GM18907 (cell line): Measurements from ENCODE around the gene KCNQ5.
"Not testable (repeated sequence)": the region's sequence is repeated elsewhere in the genome, so short reads cannot be mapped to it uniquely, and the experiment has no call there.

Experiments used
- ATAC-seq: cut with Tn5 transposase; IDR thresholded peaks from one replicate; pipeline ENCODE4 v1.9.1; 2021; ENCODE audit warnings: mild to moderate bottlenecking, moderate library complexity; ENCODE audit not compliant: unreplicated experiment

Gene KCNQ5

DNA sequence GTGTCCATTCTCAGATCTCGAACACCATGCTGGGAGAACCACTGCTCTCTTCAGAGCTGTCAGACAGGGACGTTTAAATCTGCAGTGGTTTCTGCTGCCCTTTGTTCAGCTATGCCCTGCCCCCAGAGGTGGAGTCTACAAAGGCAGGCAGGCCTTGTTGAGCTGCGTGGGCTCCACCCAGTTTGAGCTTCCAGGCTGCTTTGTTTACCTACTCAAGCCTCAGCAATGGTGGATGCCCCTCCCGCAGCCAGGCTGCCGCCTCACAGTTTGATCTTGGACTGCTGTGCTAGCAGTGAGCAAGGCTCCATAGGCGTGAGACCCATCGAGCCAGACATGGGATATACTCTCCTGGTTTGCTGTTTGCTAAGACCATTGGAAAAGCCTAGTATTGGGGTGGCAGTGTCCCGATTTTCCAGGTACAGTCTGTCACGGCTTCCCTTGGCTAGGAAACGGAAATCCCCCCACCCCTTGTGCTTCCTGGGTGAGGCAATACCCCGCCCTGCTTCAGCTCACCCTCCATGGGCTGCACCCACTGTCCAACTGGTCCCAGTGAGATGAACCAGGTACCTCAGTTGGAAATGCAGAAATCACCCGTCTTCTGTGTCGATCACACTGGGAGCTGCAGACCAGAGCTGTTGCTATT, 362.4 kb downstream of the KCNQ5 start:
- ATAC-seq = not testable (repeated sequence)

DNA sequence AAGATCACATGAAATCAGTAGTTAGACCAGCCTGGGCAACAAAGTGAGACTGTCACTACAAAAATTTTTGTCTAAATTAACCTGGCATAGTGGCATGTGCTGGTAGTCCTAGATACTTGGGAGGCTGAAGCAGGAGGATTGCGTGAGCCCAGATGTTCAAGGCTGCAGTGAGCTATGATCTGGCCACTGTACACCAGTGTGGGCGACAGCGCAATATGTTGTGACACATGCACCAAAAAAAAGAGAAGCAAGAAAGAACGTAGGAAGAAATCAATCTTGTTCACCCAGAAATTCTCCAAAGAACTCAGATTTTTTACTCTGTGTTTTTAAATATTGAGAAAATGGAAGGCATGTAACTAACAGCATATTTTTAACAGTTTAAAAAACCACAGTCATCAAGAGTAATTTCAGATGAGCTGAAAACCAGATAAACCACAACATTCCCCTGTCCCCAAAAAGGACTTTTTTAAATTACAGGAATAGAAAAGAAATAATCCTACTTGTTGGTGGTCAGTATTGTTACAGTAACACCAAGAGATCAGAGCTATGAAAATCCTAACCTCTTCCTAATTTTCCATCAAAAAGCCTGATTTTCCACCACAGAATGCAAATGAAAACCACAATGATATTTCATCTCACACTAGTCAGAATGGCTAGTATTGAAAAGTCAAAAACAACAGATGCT, 363.3 kb downstream of the KCNQ5 start:
- no peak for ATAC-seq

DNA sequence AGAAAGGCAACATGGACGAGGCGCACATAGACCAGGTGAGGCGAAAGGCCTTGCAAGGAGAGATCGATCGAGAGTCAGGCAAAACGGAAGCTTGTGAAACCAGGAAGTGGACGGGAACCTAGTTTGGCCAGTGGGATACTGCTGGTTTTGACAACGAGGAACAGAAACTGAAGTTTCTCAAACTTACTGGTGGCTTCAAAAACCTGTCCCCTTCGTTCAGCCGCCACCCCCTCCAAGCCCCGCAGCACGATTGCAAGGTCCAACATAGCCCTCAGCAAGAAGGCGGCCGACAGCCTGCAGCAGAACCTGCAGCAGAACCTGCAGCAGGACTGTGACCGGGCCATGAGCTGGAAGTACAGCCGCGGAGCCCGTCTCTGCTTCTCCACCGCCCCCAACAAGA, 365.4 kb downstream of the KCNQ5 start:
- no peak for ATAC-seq

DNA sequence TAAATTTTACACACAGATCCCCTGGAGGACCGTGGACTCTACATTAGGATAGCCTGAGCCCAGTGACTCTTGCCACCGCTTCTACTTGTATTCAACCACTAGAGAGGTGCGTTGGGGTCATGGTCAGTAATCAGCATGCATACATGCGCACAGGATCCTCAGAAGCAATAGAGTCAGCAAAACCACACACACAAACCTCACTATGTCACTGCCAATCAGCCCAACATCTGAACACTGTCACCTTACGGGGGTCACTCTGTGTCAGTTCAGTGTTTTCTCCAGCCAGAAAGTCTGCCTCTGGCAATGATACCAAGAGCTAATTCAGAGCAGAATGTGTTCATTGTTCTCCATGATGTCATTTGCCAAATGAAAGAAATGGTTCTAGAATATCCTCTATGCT, 378.1 kb downstream of the KCNQ5 start:
- no peak for ATAC-seq

DNA sequence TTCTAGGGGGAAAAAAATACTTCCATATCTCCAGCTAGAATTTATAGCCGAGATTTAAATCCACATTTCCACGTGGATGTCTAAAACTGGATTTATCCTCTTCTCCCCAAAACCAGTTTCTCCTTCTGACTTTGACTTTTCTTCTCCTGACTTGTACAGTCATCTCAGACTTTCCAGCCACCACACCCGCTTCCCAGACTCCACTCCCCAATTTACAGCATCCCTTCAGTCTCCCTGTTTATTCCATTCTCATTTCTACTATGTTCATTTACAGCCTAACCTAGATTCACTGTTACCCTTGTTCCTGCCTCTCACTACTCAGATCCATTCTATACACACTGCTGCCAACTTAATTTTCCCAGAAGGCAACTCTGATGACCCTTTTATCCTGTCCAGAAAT, 378.6 kb downstream of the KCNQ5 start:
- ATAC-seq = no peak

DNA sequence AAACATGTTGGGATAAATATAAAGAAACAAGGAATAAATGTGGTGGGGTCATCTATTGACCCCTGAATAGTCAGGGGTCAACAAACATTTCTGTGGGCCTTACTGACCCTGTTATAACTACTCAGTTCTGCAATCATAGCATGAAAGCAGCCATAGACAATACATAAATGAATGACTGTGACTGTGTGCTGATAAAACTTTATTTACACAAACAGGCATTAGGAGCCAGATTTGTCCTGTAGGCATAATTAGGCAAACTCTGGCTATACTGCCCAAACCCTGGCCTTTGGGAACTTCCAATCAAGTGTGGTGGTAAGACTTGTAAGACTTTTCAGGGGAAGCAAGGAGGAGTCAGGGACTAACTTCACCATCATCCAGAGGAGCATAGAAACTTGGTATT, 380.7 kb downstream of the KCNQ5 start:
- no peak for ATAC-seq

DNA sequence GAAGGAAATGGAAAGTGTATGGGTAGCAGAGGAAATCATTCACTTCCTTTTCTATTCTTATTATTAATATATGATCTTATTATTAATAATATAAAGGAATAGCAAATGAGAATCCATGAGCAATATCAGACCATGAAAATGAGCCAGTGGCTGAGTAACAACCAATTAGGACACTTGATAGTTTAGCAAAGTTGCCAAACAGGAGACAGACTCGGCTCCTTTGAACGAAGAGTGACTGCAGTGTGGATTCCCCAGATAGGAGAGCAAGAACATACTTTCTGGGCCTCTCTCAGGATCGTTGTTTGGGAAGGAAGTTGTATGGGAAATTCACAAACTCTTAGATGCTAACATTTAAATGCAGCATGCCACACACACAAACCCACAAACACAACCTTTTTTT, 381.4 kb downstream of the KCNQ5 start:
- no peak for ATAC-seq

DNA sequence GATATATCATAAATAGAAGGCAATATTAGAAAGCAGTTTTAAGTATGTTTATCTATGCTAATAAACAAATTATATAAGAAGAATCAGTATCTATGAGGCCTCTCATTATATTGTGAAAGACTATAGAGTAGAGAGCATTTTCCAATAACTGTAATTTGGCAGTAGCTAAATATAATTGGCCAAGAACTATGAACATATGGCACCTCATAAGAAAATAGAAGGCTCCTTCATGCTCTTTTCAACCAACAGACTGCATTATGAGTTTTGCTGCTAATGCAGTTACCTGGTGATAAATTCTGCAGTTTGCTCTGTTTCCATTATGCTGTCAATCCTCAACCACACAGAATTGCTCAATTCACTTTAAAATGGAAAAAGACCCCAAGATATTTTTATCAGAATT, 382.4 kb downstream of the KCNQ5 start:
- ATAC-seq = no peak

DNA sequence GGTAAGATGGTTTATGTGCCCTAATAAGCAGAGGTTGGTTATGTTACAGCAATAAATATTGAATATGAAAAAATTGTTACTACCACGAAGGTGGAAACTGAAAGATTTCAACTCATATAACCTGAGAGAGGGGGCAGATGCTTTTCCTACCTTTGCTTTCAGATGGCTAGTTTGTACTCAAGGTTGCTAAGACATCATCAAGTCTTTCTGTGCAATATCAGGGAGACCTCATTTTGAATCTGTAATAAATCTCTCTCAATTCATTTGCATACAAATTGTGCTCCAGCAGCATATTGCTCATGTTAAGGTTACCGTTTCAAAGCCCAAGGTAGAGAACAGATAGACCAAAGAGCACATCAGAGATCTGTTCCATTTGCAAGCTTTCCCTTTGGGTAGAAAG, 383.0 kb downstream of the KCNQ5 start:
- no peak for ATAC-seq

DNA sequence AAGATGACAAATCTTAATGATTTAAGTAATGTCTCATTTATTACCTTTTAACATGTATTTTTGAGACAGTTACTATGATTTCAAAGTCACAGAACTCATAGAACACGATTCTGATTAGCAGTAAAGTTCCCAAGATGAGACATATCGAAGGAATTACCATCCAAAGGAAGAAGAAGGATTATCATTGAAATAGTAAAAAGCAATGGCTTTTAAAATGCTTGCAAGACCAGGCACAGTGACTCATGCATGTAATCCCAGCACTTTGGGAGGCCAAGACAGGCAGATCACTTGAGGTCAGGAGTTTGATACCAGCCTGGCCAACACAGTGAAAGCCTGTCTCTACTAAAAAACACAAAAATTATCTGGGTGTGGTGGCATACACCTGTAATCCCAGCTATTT, 384.3 kb downstream of the KCNQ5 start:
- ATAC-seq = no peak

DNA sequence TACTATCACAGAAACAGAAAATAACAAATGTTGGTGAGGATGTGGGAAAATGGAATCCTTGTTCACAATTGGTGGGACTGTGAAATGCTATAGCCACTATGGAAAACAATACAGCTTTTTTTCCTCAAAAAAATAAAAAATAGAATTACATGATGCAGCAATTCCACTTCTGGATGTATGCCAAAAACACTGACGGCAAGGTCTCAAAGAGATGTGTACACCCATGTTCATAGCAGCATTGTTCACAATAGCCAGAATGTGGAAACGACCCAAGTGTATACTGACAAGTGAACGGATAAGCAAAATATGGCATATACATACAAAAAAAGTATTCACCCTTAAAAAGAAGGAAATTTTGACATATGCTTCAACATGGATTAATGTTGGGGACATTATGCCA, 390.1 kb downstream of the KCNQ5 start:
- no peak for ATAC-seq

DNA sequence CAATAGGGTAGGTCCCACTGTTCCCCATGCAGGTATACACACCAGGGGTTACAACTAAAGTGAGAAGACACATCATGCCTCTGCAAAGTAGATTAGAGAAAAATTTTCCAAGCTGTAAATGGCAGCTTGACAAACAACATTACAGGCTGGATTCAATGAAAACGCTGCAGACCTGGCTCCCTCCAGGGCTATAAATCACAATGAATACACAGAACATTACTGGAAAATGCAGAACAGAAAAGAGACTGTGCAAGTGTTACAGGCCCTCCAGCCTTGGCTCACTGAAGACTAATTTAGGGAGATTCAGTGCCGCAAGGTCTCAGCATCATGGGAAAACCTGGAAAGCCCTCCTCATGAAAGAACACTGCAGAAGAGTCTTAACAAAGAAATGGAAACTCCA, 395.6 kb downstream of the KCNQ5 start:
- ATAC-seq = no peak

DNA sequence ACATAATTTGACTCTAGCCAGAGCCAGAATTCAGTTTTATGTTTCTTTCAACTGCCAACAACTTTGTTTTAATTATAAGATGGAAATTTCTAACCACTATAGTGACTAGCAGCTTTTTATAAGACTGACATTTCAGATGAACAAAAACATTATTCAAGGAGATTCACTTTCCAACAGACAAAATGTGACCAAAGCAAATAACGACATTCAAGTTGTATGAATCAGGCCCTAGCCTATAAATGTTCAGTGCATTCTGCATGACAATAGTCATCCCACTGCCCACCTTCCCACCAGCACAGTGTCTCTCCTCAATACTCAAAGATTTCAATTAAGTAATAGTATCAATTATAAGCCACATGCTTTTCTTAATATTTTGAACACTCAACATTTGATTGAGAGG, 402.7 kb downstream of the KCNQ5 start:
- ATAC-seq = no peak

DNA sequence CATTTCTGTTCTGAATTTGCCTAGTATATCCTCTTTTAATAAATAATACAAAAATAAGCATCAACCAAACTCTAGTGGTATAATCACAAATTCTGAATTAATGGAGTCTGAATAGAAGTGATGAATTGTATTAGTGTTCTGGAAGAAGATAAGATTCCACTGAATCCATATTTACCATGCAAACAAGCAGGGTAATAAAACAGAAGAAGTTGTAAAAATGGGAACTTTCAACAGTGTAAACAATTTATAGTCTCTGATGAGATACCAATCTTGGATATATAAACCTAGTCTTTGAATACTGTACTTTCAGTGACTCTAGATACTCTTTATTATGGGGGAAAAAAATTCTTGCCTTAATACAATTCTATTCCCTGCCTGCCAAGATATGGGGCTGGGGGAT, 405.8 kb downstream of the KCNQ5 start:
- no peak for ATAC-seq

DNA sequence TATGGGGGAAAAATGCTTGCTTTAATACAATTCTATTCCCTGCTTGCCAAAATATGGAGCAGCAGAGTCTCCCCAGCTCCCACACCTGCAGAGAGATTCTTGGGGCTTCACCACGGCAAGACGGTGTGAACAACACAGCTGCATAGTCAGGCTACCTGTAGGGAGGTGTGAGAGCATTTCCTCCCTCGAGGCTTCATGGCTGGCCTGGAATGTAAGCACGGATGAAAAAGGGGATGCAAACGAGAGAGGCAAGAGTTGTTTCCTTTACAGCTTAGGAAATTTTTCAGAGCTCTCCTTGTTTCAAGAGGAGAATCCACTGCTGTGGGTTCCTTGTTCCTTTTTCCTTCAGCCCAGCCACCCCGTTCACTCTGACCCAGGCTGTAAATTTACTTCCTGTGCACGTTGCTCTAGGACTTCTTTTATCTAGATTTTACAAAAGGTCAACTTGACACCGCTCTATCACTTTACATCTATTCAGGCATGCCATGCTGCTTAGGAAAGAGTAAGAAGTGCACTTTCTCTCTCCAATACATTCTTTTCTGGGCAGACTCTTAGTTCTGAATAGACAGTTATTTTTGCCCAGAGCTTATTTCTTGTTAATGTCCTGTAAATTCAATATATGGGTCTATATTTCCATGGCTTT, 406.4 kb downstream of the KCNQ5 start:
- ATAC-seq = no peak

DNA sequence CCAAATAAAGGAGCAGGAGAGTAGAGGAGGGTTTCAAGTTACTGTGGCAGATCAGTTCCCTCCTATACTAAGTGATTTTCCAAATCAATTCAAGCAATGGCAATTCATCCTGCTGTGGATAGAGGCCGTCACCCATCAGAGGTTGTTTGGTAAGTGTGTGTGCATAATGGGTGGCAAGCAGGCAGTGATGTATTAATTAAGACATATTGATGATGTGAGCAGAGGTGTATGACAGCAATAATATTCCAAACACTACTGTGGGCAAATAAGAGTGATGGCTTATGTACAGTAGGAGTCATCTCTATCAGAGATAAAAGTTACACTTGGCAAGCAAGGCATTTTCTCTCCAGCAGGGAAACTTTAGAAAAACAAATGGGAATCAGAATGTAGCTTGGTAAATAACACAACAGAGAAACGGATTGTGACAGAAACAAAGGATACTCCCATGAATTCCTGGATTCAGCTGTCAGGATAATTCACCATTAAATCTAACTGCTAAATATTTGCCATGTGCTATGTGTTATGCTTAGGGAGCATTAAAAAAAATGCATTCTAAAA, 407.1 kb downstream of the KCNQ5 start:
- no peak for ATAC-seq

DNA sequence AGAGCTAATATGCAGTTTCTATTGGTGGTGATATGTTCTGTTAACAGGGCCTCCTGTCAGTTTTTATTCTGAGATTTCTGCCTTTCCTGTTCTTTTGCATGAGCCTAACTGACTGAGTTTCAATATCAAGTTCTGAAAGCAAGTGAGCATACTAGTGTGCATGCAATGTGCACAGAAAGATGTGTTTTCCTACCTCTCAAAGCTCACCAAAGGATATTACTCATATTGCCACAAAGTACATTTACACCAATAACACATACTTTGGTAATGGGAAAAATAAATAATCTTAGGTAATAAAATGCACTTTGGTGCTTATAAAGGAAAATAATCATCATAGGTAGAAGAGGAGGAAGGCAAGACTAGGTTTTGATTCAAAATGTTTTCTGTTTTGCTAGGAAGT, 408.4 kb downstream of the KCNQ5 start:
- ATAC-seq = no peak

DNA sequence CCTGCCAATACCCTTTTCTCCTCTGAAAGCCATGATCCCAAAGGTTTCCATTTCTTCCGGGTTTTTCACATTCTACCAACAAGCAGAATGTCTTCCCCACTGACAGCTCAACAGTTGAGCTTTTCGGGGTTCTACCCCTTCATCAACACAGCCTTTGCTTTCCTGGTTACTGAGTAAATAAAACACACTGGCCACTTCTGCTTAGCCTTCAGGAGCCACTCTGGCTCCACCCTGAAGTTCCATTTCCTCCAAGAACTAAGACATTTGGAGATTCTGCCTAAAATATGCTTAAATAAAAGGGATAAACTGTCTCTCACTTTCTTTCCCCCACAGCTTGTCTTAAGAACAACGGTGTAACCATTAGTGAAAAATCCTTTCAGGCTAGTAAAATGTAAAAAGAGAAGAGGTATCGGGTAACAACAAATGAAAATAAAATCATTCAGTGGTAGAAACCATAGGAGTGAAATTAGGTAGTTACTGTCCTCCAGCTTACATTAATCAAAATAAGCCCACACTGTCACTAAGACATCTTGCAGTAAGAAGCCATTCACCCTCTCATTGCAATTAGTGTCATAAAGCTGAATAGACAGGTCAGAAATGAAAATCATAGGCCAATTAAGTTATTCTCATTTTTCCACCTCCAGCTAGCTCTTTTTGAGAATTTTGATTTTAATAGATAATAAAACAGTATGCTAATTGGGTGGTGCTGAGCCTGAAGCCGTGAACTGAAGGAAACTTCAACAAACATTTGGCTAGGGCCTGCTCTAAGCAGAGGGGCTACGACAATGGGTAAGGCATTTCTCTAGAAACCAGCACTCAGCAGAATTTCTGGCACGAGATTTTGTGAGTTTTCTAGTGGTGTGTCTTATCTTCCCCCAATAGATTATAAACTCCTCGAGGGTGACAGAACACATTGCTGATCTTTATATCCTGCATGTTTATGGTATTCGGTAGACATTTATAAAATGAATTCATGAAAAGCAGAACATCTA, 409.2 kb downstream of the KCNQ5 start:
- ATAC-seq = no peak

DNA sequence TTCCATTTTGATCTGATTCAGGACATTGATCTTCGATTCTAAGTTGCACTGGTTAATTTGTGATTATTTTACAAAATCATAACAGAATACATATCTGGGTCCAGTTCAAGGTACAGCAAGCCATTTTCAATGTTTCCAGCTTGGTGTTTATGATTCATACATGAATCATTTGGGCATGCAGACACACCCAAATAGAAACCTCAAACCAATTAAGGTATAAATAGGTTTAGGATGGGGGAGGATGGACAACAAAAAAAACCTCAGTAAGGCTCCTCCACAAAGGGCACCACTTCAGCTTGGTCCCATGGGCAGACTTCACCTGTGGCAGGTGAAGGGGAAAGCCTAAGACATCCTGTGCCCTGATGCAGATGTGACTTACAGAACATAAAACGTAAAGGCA, 410.7 kb downstream of the KCNQ5 start:
- ATAC-seq = no peak

DNA sequence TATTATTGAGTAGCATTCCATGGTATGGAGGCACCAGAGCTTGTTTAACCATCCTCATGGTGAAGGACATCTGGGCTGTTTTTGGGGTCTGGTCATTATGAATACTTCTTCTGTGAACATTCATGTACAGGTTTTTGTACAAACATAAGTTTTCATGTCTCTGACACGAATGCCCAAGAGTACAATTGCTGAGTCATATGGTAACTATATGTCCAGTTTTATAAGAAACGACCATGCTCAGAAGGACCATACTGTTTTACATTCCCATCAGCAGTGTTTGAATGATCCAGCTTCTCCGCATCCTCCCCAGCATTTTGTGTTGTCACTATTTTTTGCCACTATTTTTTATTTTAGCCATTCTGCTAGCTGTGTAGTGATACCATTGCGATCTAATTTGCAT, 414.8 kb downstream of the KCNQ5 start:
- no peak for ATAC-seq

DNA sequence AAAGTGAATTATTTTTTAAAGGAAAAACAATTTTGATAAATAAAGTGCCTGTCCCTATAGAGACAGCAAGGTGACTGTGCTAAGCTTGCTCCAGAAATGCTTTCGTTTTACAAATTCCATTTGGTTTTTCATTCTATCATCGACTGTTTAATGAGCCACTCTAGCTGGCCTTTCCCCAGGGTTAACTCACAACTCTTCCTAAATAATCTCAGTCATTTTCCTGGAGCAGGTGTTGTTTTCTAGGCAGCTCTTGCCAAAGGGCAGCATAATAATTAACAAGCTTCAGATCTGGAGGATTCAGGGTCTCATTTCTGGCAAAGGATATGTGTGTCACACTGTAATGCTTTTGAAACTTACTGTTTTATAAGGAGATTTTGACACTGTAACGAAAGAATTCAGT, 419.2 kb downstream of the KCNQ5 start:
- no peak for ATAC-seq
